Epidermal melanocyte (primary cell): ENCODE results near the gene EIF4EBP2.

ENCODE experiments used
- DNase-seq: peaks from one replicate; pipeline ENCODE4 v3.0.0; 2011; ENCODE audit warnings: low spot score; ENCODE audit not compliant: insufficient read length

Gene EIF4EBP2

GRCh38 chr10:70459774-70460490 is 56.0 kb downstream of the EIF4EBP2 start:
- no peak for DNase-seq

GRCh38 chr10:70461397-70462348 is 57.7 kb downstream of the EIF4EBP2 start:
- peak; percentile 81 for DNase-seq

GRCh38 chr10:70462349-70462984 is 58.5 kb downstream of the EIF4EBP2 start:
- DNase-seq: no peak

- DNase-seq: no peak
These were observed 61.3 kb downstream of the EIF4EBP2 start for GRCh38 chr10:70465278-70465677.

GRCh38 chr10:70465832-70466231 is 61.9 kb downstream of the EIF4EBP2 start:
- no peak for DNase-seq

GRCh38 chr10:70466951-70467350 is 63.0 kb downstream of the EIF4EBP2 start:
- no peak for DNase-seq

GRCh38 chr10:70472799-70473454 is 69.0 kb downstream of the EIF4EBP2 start:
- no peak for DNase-seq

GRCh38 chr10:70474780-70475179 is 70.8 kb downstream of the EIF4EBP2 start:
- no peak for DNase-seq

- no peak for DNase-seq
These were observed 71.7 kb downstream of the EIF4EBP2 start for GRCh38 chr10:70475661-70476060.

GRCh38 chr10:70476249-70477035 is 72.5 kb downstream of the EIF4EBP2 start:
- DNase-seq: no peak

GRCh38 chr10:70477661-70478162 is 73.8 kb downstream of the EIF4EBP2 start:
- DNase-seq: no peak
